SK-N-MC (cell line): ENCODE data around the gene SFTPA2.
"Not testable (repeated sequence)": the region's sequence is repeated elsewhere in the genome, so short reads cannot be mapped to it uniquely, and the experiment has no call there.

Experiments
- EZH2 ChIP-seq: fragments of 200-600 bp; sonication (generic); IDR thresholded peaks from one replicate; pipeline ENCODE4 v1.6.1; 2017; ENCODE audit warnings: antibody characterized with exemption
- POLR2AphosphoS5 ChIP-seq: IDR thresholded peaks from 2 replicates; pipeline ENCODE4 v1.6.1; 2012; ENCODE audit warnings: mild to moderate bottlenecking, low read depth, low read length, borderline replicate concordance

- not testable (repeated sequence) for TF ChIP-seq EZH2, POLR2AphosphoS5
Measured at GRCh38 chr10:79594565-79594964, 34.4 kb upstream of the SFTPA2 start.
